Central memory CD8-positive, alpha-beta T cell (primary cell): ENCODE results near the gene TNFRSF25.
A peak's percentile ranks its signal among the peaks of the same experiment; 100 is the strongest.

ENCODE experiments used
- ATAC-seq: fragments of 150-1000 bp; cut with Tn5 transposase; replicated peaks from 2 replicates; pipeline ENCODE4 v1.10.0; 2022; ENCODE audit warnings: mild to moderate bottlenecking, moderate FRiP score, moderate number of reproducible peaks; ENCODE audit not compliant: poor library complexity, severe bottlenecking; ENCODE audit errors: extremely low read depth
- DNase-seq, 2 donors: peaks; one replicate each; pipeline ENCODE4 v3.0.0; 2021; ENCODE audit warnings: low spot score in 2 of 2
- H3K27ac Mint-ChIP-seq: one replicate; pipeline ENCODE4 v1.8.0; 2022; ENCODE audit warnings: low read depth, mild to moderate bottlenecking, moderate library complexity, mixed read lengths
- H3K27me3 Mint-ChIP-seq: one replicate; pipeline ENCODE4 v1.8.0; 2022; ENCODE audit warnings: mixed read lengths
- H3K36me3 Mint-ChIP-seq: one replicate; pipeline ENCODE4 v1.8.0; 2022; ENCODE audit warnings: mild to moderate bottlenecking, moderate library complexity, mixed read lengths; ENCODE audit not compliant: insufficient read depth
- H3K4me1 Mint-ChIP-seq: one replicate; pipeline ENCODE4 v1.8.0; 2022; ENCODE audit warnings: mixed read lengths
- H3K4me3 Mint-ChIP-seq: one replicate; pipeline ENCODE4 v1.8.0; 2022; ENCODE audit warnings: mild to moderate bottlenecking, moderate library complexity, mixed read lengths
- H3K9me3 Mint-ChIP-seq: one replicate; pipeline ENCODE4 v1.8.0; 2022; ENCODE audit warnings: mixed read lengths

The TNFRSF25 gene

GRCh38 chr1:6466023-6466422 lies at the start of gene TNFRSF25:
Gene TNFRSF25 (minus strand): TSS chr1:6466173. CDS start chr1:6466107, 66 bp downstream.
- ATAC-seq (peak; percentile 70), DNase-seq (peak; percentile 30 to 34)
- peak within 1 kb of the TSS; percentile 81 for H3K4me3 Mint-ChIP-seq
- peak within 1 kb of the TSS; percentile 49 for H3K27ac Mint-ChIP-seq
- peaks cover 12% of the 10 kb centered on the region for H3K27me3 Mint-ChIP-seq
- peaks cover 10% of the 10 kb centered on the region for H3K4me1 Mint-ChIP-seq
- no peaks in the 10 kb centered on the region for H3K9me3 Mint-ChIP-seq
- peaks cover 11% of the 10 kb centered on the region for H3K36me3 Mint-ChIP-seq

- H3K9me3 Mint-ChIP-seq, result no peaks in the 10 kb centered on the region
- H3K4me3 Mint-ChIP-seq, result no peak overlapping the region
- no peaks in the 10 kb centered on the region for H3K27me3 Mint-ChIP-seq
- no peaks in the 10 kb centered on the region for H3K4me1 Mint-ChIP-seq
- no peak for ATAC-seq
- H3K36me3 Mint-ChIP-seq, result peaks cover under 1% of the 10 kb centered on the region
- no peak for DNase-seq
- no peak overlapping the region for H3K27ac Mint-ChIP-seq
Observed at GRCh38 chr1:6515771-6516170, 49.8 kb upstream of the TNFRSF25 start.

GRCh38 chr1:6513320-6513801 lies 47.4 kb upstream of the TNFRSF25 start:
- H3K4me1 Mint-ChIP-seq, result no peaks in the 10 kb centered on the region
- H3K36me3 Mint-ChIP-seq, result no peaks in the 10 kb centered on the region
- no peaks in the 10 kb centered on the region for H3K27me3 Mint-ChIP-seq
- no peak overlapping the region for H3K27ac Mint-ChIP-seq
- DNase-seq, result no peak
- no peaks in the 10 kb centered on the region for H3K9me3 Mint-ChIP-seq
- ATAC-seq, result no peak
- H3K4me3 Mint-ChIP-seq, result no peak overlapping the region

GRCh38 chr1:6512908-6513280 lies 46.9 kb upstream of the TNFRSF25 start:
- H3K4me1 Mint-ChIP-seq, result no peaks in the 10 kb centered on the region
- H3K4me3 Mint-ChIP-seq, result no peak overlapping the region
- no peaks in the 10 kb centered on the region for H3K9me3 Mint-ChIP-seq
- H3K27me3 Mint-ChIP-seq, result no peaks in the 10 kb centered on the region
- DNase-seq (no peak), ATAC-seq (no peak)
- no peak overlapping the region for H3K27ac Mint-ChIP-seq
- no peaks in the 10 kb centered on the region for H3K36me3 Mint-ChIP-seq

GRCh38 chr1:6512245-6512907 lies 46.4 kb upstream of the TNFRSF25 start:
- Mint-ChIP-seq H3K4me1 (no peaks in the 10 kb centered on the region), H3K4me3 (no peak overlapping the region), H3K9me3 (no peaks in the 10 kb centered on the region), H3K27ac (no peak overlapping the region), H3K36me3 (no peaks in the 10 kb centered on the region), H3K27me3 (no peaks in the 10 kb centered on the region)
- no peak for DNase-seq
- ATAC-seq, result no peak

- no peak for DNase-seq
- no peak for ATAC-seq
- no peaks in the 10 kb centered on the region for H3K4me1 Mint-ChIP-seq
- no peaks in the 10 kb centered on the region for H3K9me3 Mint-ChIP-seq
- H3K27ac Mint-ChIP-seq, result no peak overlapping the region
- peaks cover 5% of the 10 kb centered on the region for H3K27me3 Mint-ChIP-seq
- no peaks in the 10 kb centered on the region for H3K36me3 Mint-ChIP-seq
- H3K4me3 Mint-ChIP-seq, result no peak overlapping the region
Observed at GRCh38 chr1:6511561-6512244, 45.7 kb upstream of the TNFRSF25 start.

GRCh38 chr1:6511056-6511455 lies 45.1 kb upstream of the TNFRSF25 start:
- Mint-ChIP-seq H3K9me3 (no peaks in the 10 kb centered on the region), H3K4me3 (no peak overlapping the region), H3K27me3 (peaks cover 9% of the 10 kb centered on the region), H3K4me1 (no peaks in the 10 kb centered on the region), H3K27ac (no peak overlapping the region), H3K36me3 (no peaks in the 10 kb centered on the region)
- ATAC-seq, result no peak
- no peak for DNase-seq

GRCh38 chr1:6510493-6510892 lies 44.5 kb upstream of the TNFRSF25 start:
- H3K4me3 Mint-ChIP-seq, result no peak overlapping the region
- H3K27ac Mint-ChIP-seq, result no peak overlapping the region
- peaks cover 12% of the 10 kb centered on the region for H3K27me3 Mint-ChIP-seq
- ATAC-seq (no peak), DNase-seq (no peak)
- H3K9me3 Mint-ChIP-seq, result no peaks in the 10 kb centered on the region
- no peaks in the 10 kb centered on the region for H3K36me3 Mint-ChIP-seq
- no peaks in the 10 kb centered on the region for H3K4me1 Mint-ChIP-seq

- DNase-seq (no peak), ATAC-seq (no peak)
- no peak overlapping the region for H3K4me3 Mint-ChIP-seq
- peaks cover 18% of the 10 kb centered on the region for H3K27me3 Mint-ChIP-seq
- H3K36me3 Mint-ChIP-seq, result no peaks in the 10 kb centered on the region
- H3K9me3 Mint-ChIP-seq, result no peaks in the 10 kb centered on the region
- no peaks in the 10 kb centered on the region for H3K4me1 Mint-ChIP-seq
- H3K27ac Mint-ChIP-seq, result no peak overlapping the region
Observed at GRCh38 chr1:6509919-6510291, 43.9 kb upstream of the TNFRSF25 start.

- Mint-ChIP-seq H3K27ac (no peak overlapping the region), H3K27me3 (peaks cover 19% of the 10 kb centered on the region), H3K4me1 (no peaks in the 10 kb centered on the region), H3K9me3 (no peaks in the 10 kb centered on the region), H3K4me3 (no peak overlapping the region), H3K36me3 (no peaks in the 10 kb centered on the region)
- no peak for ATAC-seq
- no peak for DNase-seq
Observed at GRCh38 chr1:6509220-6509918, 43.4 kb upstream of the TNFRSF25 start.

- no peaks in the 10 kb centered on the region for H3K4me1 Mint-ChIP-seq
- H3K27me3 Mint-ChIP-seq, result peaks cover 19% of the 10 kb centered on the region
- no peak for ATAC-seq
- H3K4me3 Mint-ChIP-seq, result no peak overlapping the region
- no peaks in the 10 kb centered on the region for H3K9me3 Mint-ChIP-seq
- no peak for DNase-seq
- no peaks in the 10 kb centered on the region for H3K36me3 Mint-ChIP-seq
- no peak overlapping the region for H3K27ac Mint-ChIP-seq
Observed at GRCh38 chr1:6508816-6509189, 42.8 kb upstream of the TNFRSF25 start.

- no peaks in the 10 kb centered on the region for H3K9me3 Mint-ChIP-seq
- no peaks in the 10 kb centered on the region for H3K36me3 Mint-ChIP-seq
- no peaks in the 10 kb centered on the region for H3K4me1 Mint-ChIP-seq
- DNase-seq, result no peak
- no peak for ATAC-seq
- H3K4me3 Mint-ChIP-seq, result no peak overlapping the region
- H3K27me3 Mint-ChIP-seq, result peaks cover 19% of the 10 kb centered on the region
- H3K27ac Mint-ChIP-seq, result no peak overlapping the region
Observed at GRCh38 chr1:6508154-6508815, 42.3 kb upstream of the TNFRSF25 start.
